HG03565 (cell line): ENCODE measurements around the gene TM4SF4.

Experiments used
- ATAC-seq: cut with Tn5 transposase; IDR thresholded peaks from one replicate; pipeline ENCODE4 v1.9.1; 2021; ENCODE audit warnings: mild to moderate bottlenecking, moderate library complexity; ENCODE audit not compliant: unreplicated experiment

Gene TM4SF4

GRCh38 chr3:149547413-149547812 is 72.9 kb downstream of the TM4SF4 start:
- no peak for ATAC-seq

GRCh38 chr3:149547954-149548668 is 73.6 kb downstream of the TM4SF4 start:
- ATAC-seq, result no peak

- ATAC-seq, result no peak
Measured at GRCh38 chr3:149548669-149549065, 74.2 kb downstream of the TM4SF4 start.

DNA sequence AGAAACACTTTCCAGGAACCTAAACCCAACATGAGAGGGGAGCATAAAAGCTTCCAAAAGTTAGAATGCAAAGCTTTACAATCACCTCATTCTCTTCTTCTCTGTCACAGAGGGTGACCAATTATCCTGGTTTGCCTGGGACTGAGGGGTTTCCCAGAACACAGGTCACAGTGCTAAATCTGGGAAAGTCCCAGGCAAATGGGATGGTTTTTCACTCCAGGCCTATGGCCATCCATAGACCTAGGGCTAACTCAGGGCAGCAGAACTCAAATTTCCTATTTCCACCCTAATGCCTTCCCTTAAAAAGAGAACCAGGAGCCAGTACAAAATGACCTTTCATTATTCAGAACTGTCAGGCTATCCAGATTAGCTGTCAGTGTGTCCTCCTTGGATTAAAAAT is 77.0 kb downstream of the TM4SF4 start:
- ATAC-seq, result no peak

- ATAC-seq, result no peak
Measured at GRCh38 chr3:149552700-149553099, 78.2 kb downstream of the TM4SF4 start.
